ENCODE data around the gene RNF41.
A peak's percentile ranks its signal among the peaks of the same experiment; 100 is the strongest.
"Not testable (repeated sequence)": the region's sequence is repeated elsewhere in the genome, so short reads cannot be mapped to it uniquely, and the experiment has no call there.

RNF41 gene

DNA sequence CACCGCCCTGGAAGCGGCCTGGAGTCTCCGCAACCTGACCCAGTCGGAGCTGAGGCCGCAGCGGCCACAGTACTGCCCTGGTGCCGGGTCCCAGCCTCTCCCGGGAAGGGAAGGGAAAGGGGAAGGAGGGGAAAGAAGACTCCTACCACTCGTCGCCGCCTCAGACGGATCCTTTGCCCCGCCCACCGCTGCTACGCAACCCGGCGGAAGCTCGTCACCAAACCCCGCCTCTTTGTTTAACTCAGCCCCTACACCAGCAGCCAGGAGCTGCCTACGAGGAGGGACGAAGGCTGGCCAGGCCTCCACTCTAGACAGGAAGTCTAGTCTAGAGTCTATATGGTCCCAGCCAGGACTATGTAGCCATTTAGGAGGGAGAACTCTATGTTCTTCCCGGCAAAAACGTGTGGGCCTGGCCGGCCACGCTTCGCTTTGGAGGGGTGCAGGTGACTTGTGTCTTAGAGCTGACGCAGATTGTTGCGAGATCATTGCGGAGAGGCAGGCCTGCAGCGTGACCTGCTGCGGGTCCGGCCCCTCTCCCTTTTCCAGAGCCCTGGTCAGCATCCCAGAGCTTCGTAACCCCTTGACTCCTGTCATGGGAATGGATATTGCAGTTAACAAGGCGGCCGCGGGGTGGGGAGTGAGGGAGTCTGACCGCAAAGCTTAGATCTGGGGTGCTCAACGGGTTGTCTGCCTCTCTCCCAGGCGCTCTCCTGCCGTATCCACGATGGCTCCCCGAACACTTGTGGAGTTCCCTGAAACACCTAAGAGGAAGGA is at the start of gene RNF41:
TSS of gene RNF41 (minus strand) at position 166 of the 774 bp plus-strand sequence. CDS start 7,875 bp downstream, outside the sequence.
- whole genome bisulfite sequencing (ENCODE audit: insufficient coverage, insufficient read length) = no CpG with 5 or more reads among the region's 42 CpGs
- peak; percentile 97 for DNase-seq (ENCODE audit: low read depth, low spot score)
- no peak within 1 kb of the TSS for H3K27ac ChIP-seq (ENCODE audit: low read length)

GRCh38 chr12:56271031-56271430 is 49.3 kb upstream of the RNF41 start:
- Histone ChIP-seq H3K9me3 (ENCODE audit: control insufficient read depth, insufficient read depth, low read length) (no peaks in the 10 kb centered on the region; the same call in 1 of the 2 replicates), H3K36me3 (ENCODE audit: control insufficient read depth, insufficient read depth, low read length) (peaks cover 22% of the 10 kb centered on the region), H3K4me1 (ENCODE audit: control insufficient read depth, insufficient read depth, low read length) (no peaks in the 10 kb centered on the region), H3K27ac (ENCODE audit: low read length) (no peak overlapping the region), H3K27me3 (ENCODE audit: control insufficient read depth, insufficient read depth, low read length) (no peaks in the 10 kb centered on the region), H3K4me3 (ENCODE audit: low read length) (no peak overlapping the region)
- DNase-seq (ENCODE audit: low read depth, low spot score) = no peak
- WGBS (ENCODE audit: insufficient coverage, insufficient read length) = no CpG with 5 or more reads among the region's 1 CpG

More for the DNA sequence above, at the start of gene RNF41:
- H3K9me3 ChIP-seq (ENCODE audit: control insufficient read depth, insufficient read depth, low read length) = no peaks in the 10 kb centered on the region
- H3K27me3 ChIP-seq (ENCODE audit: control insufficient read depth, insufficient read depth, low read length) = no peaks in the 10 kb centered on the region
- H3K36me3 ChIP-seq (ENCODE audit: control insufficient read depth, insufficient read depth, low read length) = no peaks in the 10 kb centered on the region
- H3K4me1 ChIP-seq (ENCODE audit: control insufficient read depth, insufficient read depth, low read length) = peaks cover 2% of the 10 kb centered on the region; the same call in 1 of the 2 replicates
- H3K4me3 ChIP-seq (ENCODE audit: low read length) = peak within 1 kb of the TSS; percentile 66

GRCh38 chr12:56267443-56268071 is 45.8 kb upstream of the RNF41 start:
- no peaks in the 10 kb centered on the region for H3K27me3 ChIP-seq (ENCODE audit: control insufficient read depth, insufficient read depth, low read length)
- no peak for DNase-seq (ENCODE audit: low read depth, low spot score)

GRCh38 chr12:56266693-56267442 is 45.1 kb upstream of the RNF41 start, which contains the start of gene COQ10A:
Gene COQ10A (plus strand): TSS chr12:56266942. CDS start chr12:56267119, 177 bp downstream.
- Histone ChIP-seq H3K4me3 (ENCODE audit: low read length) (peak within 1 kb of the TSS; percentile 46; the same call in 1 of the 2 replicates), H3K4me1 (ENCODE audit: control insufficient read depth, insufficient read depth, low read length) (no peaks in the 10 kb centered on the region), H3K9me3 (ENCODE audit: control insufficient read depth, insufficient read depth, low read length) (no peaks in the 10 kb centered on the region), H3K27me3 (ENCODE audit: control insufficient read depth, insufficient read depth, low read length) (no peaks in the 10 kb centered on the region), H3K36me3 (ENCODE audit: control insufficient read depth, insufficient read depth, low read length) (peaks cover 2% of the 10 kb centered on the region; the same call in 1 of the 2 replicates), H3K27ac (ENCODE audit: low read length) (no peak within 1 kb of the TSS)
- WGBS (ENCODE audit: insufficient coverage, insufficient read length) = no CpG with 5 or more reads among the region's 68 CpGs
- DNase-seq (ENCODE audit: low read depth, low spot score) = peak; percentile 87

More at GRCh38 chr12:56267443-56268071, 45.8 kb upstream of the RNF41 start:
- no peaks in the 10 kb centered on the region for H3K4me1 ChIP-seq (ENCODE audit: control insufficient read depth, insufficient read depth, low read length)
- peaks cover 2% of the 10 kb centered on the region; the same call in 1 of the 2 replicates for H3K36me3 ChIP-seq (ENCODE audit: control insufficient read depth, insufficient read depth, low read length)
- H3K9me3 ChIP-seq (ENCODE audit: control insufficient read depth, insufficient read depth, low read length) = no peaks in the 10 kb centered on the region
- H3K4me3 ChIP-seq (ENCODE audit: low read length) = peak overlapping the region; percentile 46; the same call in 1 of the 2 replicates
- WGBS (ENCODE audit: insufficient coverage, insufficient read length) = no CpG with 5 or more reads among the region's 21 CpGs
- H3K27ac ChIP-seq (ENCODE audit: low read length) = no peak overlapping the region

DNA sequence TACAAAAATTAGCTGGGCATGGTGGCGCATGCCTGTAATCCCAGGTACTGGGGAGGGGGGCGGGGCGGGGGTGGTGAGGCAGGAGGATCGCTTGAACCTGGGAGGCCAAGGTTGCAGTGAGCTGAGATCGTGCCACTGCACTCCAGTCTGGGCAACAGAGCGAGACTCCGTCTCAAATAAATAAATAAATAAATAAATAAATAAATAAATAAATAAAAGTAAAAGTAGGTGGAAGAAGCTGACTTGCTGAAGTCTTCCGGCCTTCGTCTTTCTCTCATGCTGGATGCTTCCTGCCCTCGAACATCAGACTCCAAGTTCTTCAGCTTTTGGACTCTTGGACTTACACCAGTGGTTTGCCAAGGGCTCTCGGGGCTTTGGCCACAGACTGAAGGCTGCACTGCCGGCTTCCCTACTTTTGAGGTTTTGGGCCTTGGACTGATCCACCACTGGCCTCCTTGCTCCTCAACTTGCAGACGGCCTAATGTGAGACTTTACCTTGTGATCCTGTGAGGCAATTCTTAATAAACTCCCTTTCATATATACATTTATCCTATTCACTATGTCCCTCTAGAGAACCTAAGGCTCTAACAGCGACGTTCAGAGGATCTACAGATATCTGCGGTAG is 44.5 kb upstream of the RNF41 start:
- not testable (repeated sequence) for H3K27me3 ChIP-seq (ENCODE audit: control insufficient read depth, insufficient read depth, low read length); H3K9me3 ChIP-seq (ENCODE audit: control insufficient read depth, insufficient read depth, low read length); H3K36me3 ChIP-seq (ENCODE audit: control insufficient read depth, insufficient read depth, low read length); DNase-seq (ENCODE audit: low read depth, low spot score); H3K4me1 ChIP-seq (ENCODE audit: control insufficient read depth, insufficient read depth, low read length); H3K27ac ChIP-seq (ENCODE audit: low read length)
- H3K4me3 ChIP-seq (ENCODE audit: low read length) = peak overlapping the region; percentile 46; the same call in 1 of the 2 replicates
- WGBS (ENCODE audit: insufficient coverage, insufficient read length) = no CpG with 5 or more reads among the region's 16 CpGs

DNA sequence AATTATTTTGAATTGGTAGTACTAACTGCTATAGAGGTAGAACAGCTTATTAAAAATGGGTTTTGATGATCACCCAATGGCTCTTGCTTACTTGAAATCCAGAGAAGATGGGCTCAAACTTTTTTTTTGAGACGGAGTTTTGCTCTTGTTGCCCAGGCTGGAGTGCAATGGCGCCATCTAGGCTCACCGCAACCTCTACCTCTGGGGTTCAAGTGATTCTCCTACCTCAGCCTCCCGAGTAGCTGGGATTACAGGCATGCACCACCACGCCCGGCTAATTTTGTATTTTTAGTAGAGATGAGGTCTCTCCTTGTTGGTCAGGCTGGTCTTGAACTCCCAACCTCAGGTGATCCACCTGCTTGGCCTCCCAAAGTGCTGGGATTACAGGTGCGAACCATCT is 41.2 kb upstream of the RNF41 start:
- not testable (repeated sequence) for H3K4me1 ChIP-seq (ENCODE audit: control insufficient read depth, insufficient read depth, low read length); DNase-seq (ENCODE audit: low read depth, low spot score); H3K27ac ChIP-seq (ENCODE audit: low read length); H3K4me3 ChIP-seq (ENCODE audit: low read length); H3K27me3 ChIP-seq (ENCODE audit: control insufficient read depth, insufficient read depth, low read length); H3K9me3 ChIP-seq (ENCODE audit: control insufficient read depth, insufficient read depth, low read length); H3K36me3 ChIP-seq (ENCODE audit: control insufficient read depth, insufficient read depth, low read length)
- WGBS (ENCODE audit: insufficient coverage, insufficient read length) = no CpG with 5 or more reads among the region's 7 CpGs

DNA sequence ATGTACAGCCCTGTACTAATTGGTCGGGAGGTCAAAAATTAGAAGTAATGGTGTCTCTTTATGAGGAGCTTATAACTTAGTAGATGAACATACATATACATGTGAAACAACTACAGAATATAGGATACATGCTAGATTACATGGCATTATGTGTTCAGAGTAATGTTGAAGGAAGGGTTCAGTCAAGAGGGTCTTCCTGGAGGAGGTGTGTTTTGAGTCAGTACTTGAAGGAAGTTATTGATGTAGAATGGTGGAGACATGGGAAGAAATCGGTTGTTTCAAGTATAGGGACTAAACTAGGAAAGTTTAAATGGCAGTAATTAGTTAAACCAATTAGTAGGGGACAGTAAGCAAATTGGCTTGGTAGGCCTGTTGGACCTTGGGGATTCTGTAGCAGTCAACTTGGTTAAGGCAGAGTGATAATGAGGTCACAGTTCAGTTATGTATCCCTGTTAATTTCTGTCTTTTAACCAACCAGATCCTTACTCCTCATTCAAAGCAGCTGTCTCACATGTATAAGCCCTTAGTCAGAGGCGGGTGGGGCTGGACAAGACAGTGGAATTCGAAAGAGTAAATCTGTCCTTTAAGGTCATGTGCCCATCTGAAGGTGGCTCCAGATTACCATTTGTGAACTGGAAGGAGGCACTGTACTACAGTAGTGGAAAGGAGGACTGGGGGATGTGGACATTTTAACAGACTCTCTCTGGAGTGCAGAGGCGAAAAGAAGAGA is 39.9 kb upstream of the RNF41 start:
- H3K27ac ChIP-seq (ENCODE audit: low read length) = no peak overlapping the region
- no peaks in the 10 kb centered on the region for H3K27me3 ChIP-seq (ENCODE audit: control insufficient read depth, insufficient read depth, low read length)
- H3K9me3 ChIP-seq (ENCODE audit: control insufficient read depth, insufficient read depth, low read length) = no peaks in the 10 kb centered on the region
- H3K36me3 ChIP-seq (ENCODE audit: control insufficient read depth, insufficient read depth, low read length) = no peaks in the 10 kb centered on the region
- H3K4me3 ChIP-seq (ENCODE audit: low read length) = no peak overlapping the region
- no peak for DNase-seq (ENCODE audit: low read depth, low spot score)
- H3K4me1 ChIP-seq (ENCODE audit: control insufficient read depth, insufficient read depth, low read length) = 0 out of 2 replicates have a peak, but pooled peaks cover under 1% of the 10 kb centered on the region
- WGBS (ENCODE audit: insufficient coverage, insufficient read length) = no CpG with 5 or more reads among the region's 5 CpGs

- no peaks in the 10 kb centered on the region for H3K9me3 ChIP-seq (ENCODE audit: control insufficient read depth, insufficient read depth, low read length)
- H3K27ac ChIP-seq (ENCODE audit: low read length) = no peak overlapping the region
- 0 out of 2 replicates have a peak, but pooled peaks cover 4% of the 10 kb centered on the region for H3K4me1 ChIP-seq (ENCODE audit: control insufficient read depth, insufficient read depth, low read length)
- no peaks in the 10 kb centered on the region for H3K36me3 ChIP-seq (ENCODE audit: control insufficient read depth, insufficient read depth, low read length)
- no peak overlapping the region for H3K4me3 ChIP-seq (ENCODE audit: low read length)
- no peaks in the 10 kb centered on the region for H3K27me3 ChIP-seq (ENCODE audit: control insufficient read depth, insufficient read depth, low read length)
- DNase-seq (ENCODE audit: low read depth, low spot score) = no peak
- WGBS (ENCODE audit: insufficient coverage, insufficient read length) = no CpG with 5 or more reads among the region's 3 CpGs
Measured at GRCh38 chr12:56260921-56261320, 39.2 kb upstream of the RNF41 start.

DNA sequence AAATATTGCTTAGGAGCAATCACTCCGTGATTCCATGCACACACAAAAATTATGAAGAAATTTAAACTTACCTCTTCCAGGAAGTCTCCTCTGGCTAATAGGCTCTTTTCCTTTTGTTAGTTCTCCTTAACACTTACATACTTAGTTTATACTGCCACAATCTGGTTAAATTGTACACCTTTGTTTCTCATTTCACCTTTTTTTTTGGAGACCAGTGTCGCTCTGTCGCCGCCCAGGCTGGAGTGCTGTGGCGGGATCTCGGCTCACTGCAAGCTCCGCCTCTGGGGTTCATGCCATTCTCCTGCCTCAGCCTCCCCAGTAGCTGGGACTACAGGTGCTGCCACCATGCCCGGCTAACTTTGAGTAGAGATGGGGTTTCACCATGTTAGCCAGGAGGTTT is 38.7 kb upstream of the RNF41 start:
- no peak overlapping the region for H3K4me3 ChIP-seq (ENCODE audit: low read length)
- no peaks in the 10 kb centered on the region for H3K27me3 ChIP-seq (ENCODE audit: control insufficient read depth, insufficient read depth, low read length)
- 0 out of 2 replicates have a peak, but pooled peaks cover 4% of the 10 kb centered on the region for H3K4me1 ChIP-seq (ENCODE audit: control insufficient read depth, insufficient read depth, low read length)
- H3K36me3 ChIP-seq (ENCODE audit: control insufficient read depth, insufficient read depth, low read length) = peaks cover 4% of the 10 kb centered on the region
- no peak for DNase-seq (ENCODE audit: low read depth, low spot score)
- WGBS (ENCODE audit: insufficient coverage, insufficient read length) = no CpG with 5 or more reads among the region's 8 CpGs
- no peaks in the 10 kb centered on the region for H3K9me3 ChIP-seq (ENCODE audit: control insufficient read depth, insufficient read depth, low read length)
- H3K27ac ChIP-seq (ENCODE audit: low read length) = no peak overlapping the region

All from iPS DF 6.9 (cell line).